ENCODE results near the gene ADAMTS6.

The ADAMTS6 gene

GRCh38 chr5:65209341-65209740 is 272.4 kb downstream of the ADAMTS6 start:
- H3K79me2 ChIP-seq (ENCODE audit: control insufficient read depth, low read length), result no peaks in the 10 kb centered on the region
- H3K4me3 ChIP-seq (ENCODE audit: low read length), result no peak overlapping the region
- no peak overlapping the region for H3K27ac ChIP-seq (ENCODE audit: low read depth, low read length)
- no peaks in the 10 kb centered on the region for H3K9me3 ChIP-seq (ENCODE audit: control insufficient read depth, insufficient read depth, low read length)
- H3K4me2 ChIP-seq (ENCODE audit: low read length), result no peak overlapping the region
- no peaks in the 10 kb centered on the region for H3K4me1 ChIP-seq (ENCODE audit: control insufficient read depth, low read length)
- peaks cover 8% of the 10 kb centered on the region; the same call in 1 of the 2 replicates for H3K27me3 ChIP-seq (ENCODE audit: control insufficient read depth, low read length)
- H4K20me1 ChIP-seq (ENCODE audit: control insufficient read depth, insufficient read depth, low read depth, low read length), result no peaks in the 10 kb centered on the region
- no peaks in the 10 kb centered on the region for H3K9me2 ChIP-seq (replicated peaks; ENCODE audit: control insufficient read depth, low read length)
- no peak for TF ChIP-seq EZH2phosphoT487 (IDR thresholded peaks at IDR 0.05; ENCODE audit: borderline replicate concordance, low read length)
- no peak for TF ChIP-seq CTCF (IDR thresholded peaks at IDR 0.05; ENCODE audit: low read depth, low read length, poor library complexity, severe bottlenecking)
- H3F3A ChIP-seq (ENCODE audit: control insufficient read depth, insufficient read depth), result no peaks in the 10 kb centered on the region
- H3K36me3 ChIP-seq (ENCODE audit: control insufficient read depth, low read length), result no peaks in the 10 kb centered on the region

- Histone ChIP-seq H3K4me2 (ENCODE audit: low read length) (no peak overlapping the region), H3K27me3 (ENCODE audit: control insufficient read depth, low read length) (peaks cover 8% of the 10 kb centered on the region; the same call in 1 of the 2 replicates), H3K4me3 (ENCODE audit: low read length) (no peak overlapping the region), H3K36me3 (ENCODE audit: control insufficient read depth, low read length) (no peaks in the 10 kb centered on the region), H4K20me1 (ENCODE audit: control insufficient read depth, insufficient read depth, low read depth, low read length) (no peaks in the 10 kb centered on the region), H3F3A (ENCODE audit: control insufficient read depth, insufficient read depth) (no peaks in the 10 kb centered on the region), H3K9me2 (replicated peaks; ENCODE audit: control insufficient read depth, low read length) (no peaks in the 10 kb centered on the region), H3K4me1 (ENCODE audit: control insufficient read depth, low read length) (no peaks in the 10 kb centered on the region), H3K27ac (ENCODE audit: low read depth, low read length) (no peak overlapping the region), H3K9me3 (ENCODE audit: control insufficient read depth, insufficient read depth, low read length) (no peaks in the 10 kb centered on the region), H3K79me2 (ENCODE audit: control insufficient read depth, low read length) (no peaks in the 10 kb centered on the region)
- no peak for TF ChIP-seq CTCF (IDR thresholded peaks at IDR 0.05; ENCODE audit: low read depth, low read length, poor library complexity, severe bottlenecking)
- no peak for TF ChIP-seq EZH2phosphoT487 (IDR thresholded peaks at IDR 0.05; ENCODE audit: borderline replicate concordance, low read length)
Observed at GRCh38 chr5:65204966-65205365, 276.8 kb downstream of the ADAMTS6 start.

GRCh38 chr5:65203746-65204145 is 278.0 kb downstream of the ADAMTS6 start:
- H3K36me3 ChIP-seq (ENCODE audit: control insufficient read depth, low read length), result no peaks in the 10 kb centered on the region
- H3K9me3 ChIP-seq (ENCODE audit: control insufficient read depth, insufficient read depth, low read length), result no peaks in the 10 kb centered on the region
- H3K4me3 ChIP-seq (ENCODE audit: low read length), result no peak overlapping the region
- H3K9me2 ChIP-seq (replicated peaks; ENCODE audit: control insufficient read depth, low read length), result no peaks in the 10 kb centered on the region
- no peaks in the 10 kb centered on the region for H4K20me1 ChIP-seq (ENCODE audit: control insufficient read depth, insufficient read depth, low read depth, low read length)
- H3F3A ChIP-seq (ENCODE audit: control insufficient read depth, insufficient read depth), result no peaks in the 10 kb centered on the region
- peaks cover 8% of the 10 kb centered on the region; the same call in 1 of the 2 replicates for H3K27me3 ChIP-seq (ENCODE audit: control insufficient read depth, low read length)
- H3K4me1 ChIP-seq (ENCODE audit: control insufficient read depth, low read length), result no peaks in the 10 kb centered on the region
- no peak overlapping the region for H3K4me2 ChIP-seq (ENCODE audit: low read length)
- TF ChIP-seq CTCF (IDR thresholded peaks at IDR 0.05; ENCODE audit: low read depth, low read length, poor library complexity, severe bottlenecking) (no peak), EZH2phosphoT487 (IDR thresholded peaks at IDR 0.05; ENCODE audit: borderline replicate concordance, low read length) (no peak)
- no peaks in the 10 kb centered on the region for H3K79me2 ChIP-seq (ENCODE audit: control insufficient read depth, low read length)
- H3K27ac ChIP-seq (ENCODE audit: low read depth, low read length), result no peak overlapping the region
